Stimulated activated CD8-positive, alpha-beta memory T cell treated with anti-CD3 and anti-CD28 coated beads, Interleukin-2, amount 100 ng/mL, for 1 hour (primary cell): Measurements from ENCODE around the gene IGF1R.

Experiments
- DNase-seq, 2 donors: peaks; one replicate each; pipeline ENCODE4 v3.0.0-alpha.2; 2020; ENCODE audit warnings: low read depth in 2 of 2

IGF1R gene

GRCh38 chr15:98826658-98827057, 178.3 kb downstream of the IGF1R start:
- no peak for DNase-seq

- DNase-seq: no peak
These were observed 178.9 kb downstream of the IGF1R start for GRCh38 chr15:98827217-98827616.

GRCh38 chr15:98830034-98830634, 181.8 kb downstream of the IGF1R start:
- no peak for DNase-seq

- DNase-seq: no peak
These were observed 186.6 kb downstream of the IGF1R start for GRCh38 chr15:98834976-98835375.

GRCh38 chr15:98835876-98836275, 187.5 kb downstream of the IGF1R start:
- DNase-seq: no peak

- DNase-seq: no peak
These were observed 190.3 kb downstream of the IGF1R start for GRCh38 chr15:98838387-98839259.

- no peak for DNase-seq
These were observed 191.7 kb downstream of the IGF1R start for GRCh38 chr15:98840053-98840452.

- DNase-seq: no peak
These were observed 193.2 kb downstream of the IGF1R start for GRCh38 chr15:98841419-98841970.

- no peak for DNase-seq
These were observed 194.0 kb downstream of the IGF1R start for GRCh38 chr15:98842192-98842972.

GRCh38 chr15:98842973-98843285, 194.6 kb downstream of the IGF1R start:
- no peak for DNase-seq

GRCh38 chr15:98843844-98844243, 195.5 kb downstream of the IGF1R start:
- no peak for DNase-seq

- DNase-seq: no peak
These were observed 195.9 kb downstream of the IGF1R start for GRCh38 chr15:98844261-98844660.

- no peak for DNase-seq
These were observed 197.0 kb downstream of the IGF1R start for GRCh38 chr15:98845138-98845884.

- peak; percentile 31 to 33 for DNase-seq
These were observed 202.7 kb downstream of the IGF1R start for GRCh38 chr15:98850961-98851572.

- DNase-seq: peak; percentile 27 to 31
These were observed 204.8 kb downstream of the IGF1R start for GRCh38 chr15:98853161-98853560.

- DNase-seq: no peak
These were observed 205.5 kb downstream of the IGF1R start for GRCh38 chr15:98853617-98854420.

- no peak for DNase-seq
These were observed 206.2 kb downstream of the IGF1R start for GRCh38 chr15:98854496-98854895.

- DNase-seq: no peak
These were observed 206.9 kb downstream of the IGF1R start for GRCh38 chr15:98855067-98855814.

GRCh38 chr15:98855815-98856531, 207.6 kb downstream of the IGF1R start:
- DNase-seq: no peak
